Left lung (tissue), 10 donors: ENCODE data around the gene GCNT1. TPM values are rescaled to one million over a fixed set of nuclear protein-coding genes. Genes with fewer than 3 reads are reported as not detected.
"Not testable (repeated sequence)": the region's sequence is repeated elsewhere in the genome, so short reads cannot be mapped to it uniquely, and the experiment has no call there.

Experiments used
- ATAC-seq: fragments of 200-7000 bp; cut with Tn5 transposase; one replicate; pipeline ENCODE4 v1.9.1; 2020; ENCODE audit warnings: moderate library complexity
- DNase-seq, 4 donors: peaks; one replicate each; pipeline ENCODE4 v3.0.0-alpha.2; 2013 to 2020
- H3K27ac ChIP-seq, 2 donors: fragments of 200-600 bp; sonication (generic) in 1 of 2; one replicate each; pipeline versions ENCODE4 v1.5.0 to v1.8.0; 2020 to 2021
- H3K27me3 ChIP-seq, 2 donors: fragments of 200-600 bp; sonication (generic) in 1 of 2; one replicate each; pipeline versions ENCODE4 v1.5.0 to v1.8.0; 2020 to 2021
- H3K36me3 ChIP-seq, 2 donors: fragments of 200-600 bp; sonication (generic) in 1 of 2; one replicate each; pipeline versions ENCODE4 v1.5.0 to v1.8.0; 2020 to 2021
- H3K4me1 ChIP-seq, 2 donors: fragments of 200-600 bp; one replicate each; pipeline ENCODE4 v1.8.0; 2021
- H3K4me3 ChIP-seq, 2 donors: fragments of 200-600 bp; sonication (generic) in 1 of 2; one replicate each; pipeline versions ENCODE4 v1.5.0 to v1.8.0; 2020 to 2021; ENCODE audit warnings: mild to moderate bottlenecking in 1 of 2
- H3K9me3 ChIP-seq, 2 donors: fragments of 200-600 bp; sonication (generic) in 1 of 2; one replicate each; pipeline versions ENCODE4 v1.5.0 to v1.8.0; 2020 to 2021
- CTCF ChIP-seq, 2 donors: fragments of 200-600 bp; sonication (generic) in 1 of 2; IDR thresholded peaks; one replicate each; pipeline versions ENCODE4 v1.5.0 to v1.8.0; 2021; ENCODE audit warnings: antibody characterized with exemption in 2 of 2
- intact Hi-C, 2 donors: fragments of 100-400 bp; cut with DNase I; formaldehyde crosslinking; loops; one replicate each; pipeline versions ENCODE4 v1.11.2 to v1.14.2; 2022
- polyA plus RNA-seq, 6 donors: library from polyadenylated mRNA; unstranded; fragments of 120-200 nt; gene quantifications; one replicate each; pipeline ENCODE4 v1.2.1, GENCODE V29; 2013; ENCODE audit not compliant: insufficient read length in 6 of 6
- total RNA-seq, 2 donors: library from RNA; stranded (reverse); fragmentation: NEBNext Ultra II Directional; extraction: Animal tissue kit (Norgen Biotek cat#: 25700); gene quantifications; one replicate each; pipeline ENCODE4 v1.2.1, GENCODE V29; 2021
- donor health status: DM: no; HTN: yes; CAD: no.
- donor health status: DM: no; HTN: no; CAD: no.

The GCNT1 gene
- total and polyA plus RNA-seq, 8 donors = 4.6 to 17.0 (median 5.7) TPM

GRCh38 chr9:76530458-76531110, 71.6 kb downstream of the GCNT1 start:
- DNase-seq (peak in 1 of 4 donors; percentile 37), ATAC-seq (peak; percentile 30)
- Histone ChIP-seq H3K4me1 (peaks cover 0 to 21% of the 10 kb centered on the region in 2 donors), H3K36me3 (no peaks in the 10 kb centered on the region), H3K27ac (peak overlapping the region in 1 of 2 donors; percentile 58), H3K9me3 (no peaks in the 10 kb centered on the region), H3K4me3 (no peak overlapping the region), H3K27me3 (no peaks in the 10 kb centered on the region)
- intact Hi-C loops = no loop called here
- no peak for TF ChIP-seq CTCF (IDR thresholded peaks at IDR 0.05)

GRCh38 chr9:76531231-76531780, 72.3 kb downstream of the GCNT1 start:
- no peaks in the 10 kb centered on the region for H3K27me3 ChIP-seq
- DNase-seq = peak in 1 of 4 donors; percentile 37
- peak overlapping the region in 1 of 2 donors; percentile 58 for H3K27ac ChIP-seq
- no peak overlapping the region for H3K4me3 ChIP-seq
- no peaks in the 10 kb centered on the region for H3K36me3 ChIP-seq
- H3K9me3 ChIP-seq = no peaks in the 10 kb centered on the region
- intact Hi-C loops = no loop called here
- peaks cover 0 to 18% of the 10 kb centered on the region in 2 donors for H3K4me1 ChIP-seq
- no peak for TF ChIP-seq CTCF (IDR thresholded peaks at IDR 0.05)
- no peak for ATAC-seq

- H3K36me3 ChIP-seq, H3K9me3 ChIP-seq, intact Hi-C loops, DNase-seq, H3K4me3 ChIP-seq, H3K27ac ChIP-seq, ATAC-seq, H3K27me3 ChIP-seq: not testable (repeated sequence)
- H3K4me1 ChIP-seq = peaks cover 0 to 18% of the 10 kb centered on the region in 2 donors
Measured at GRCh38 chr9:76532877-76533276, 73.9 kb downstream of the GCNT1 start.

GRCh38 chr9:76534026-76534425, 75.0 kb downstream of the GCNT1 start:
- Histone ChIP-seq H3K4me3 (no peak overlapping the region), H3K36me3 (no peaks in the 10 kb centered on the region), H3K4me1 (peaks cover 0 to 18% of the 10 kb centered on the region in 2 donors), H3K27ac (peak overlapping the region in 1 of 2 donors; percentile 29), H3K27me3 (no peaks in the 10 kb centered on the region), H3K9me3 (no peaks in the 10 kb centered on the region)
- TF ChIP-seq CTCF (IDR thresholded peaks at IDR 0.05) = no peak
- ATAC-seq (peak; percentile 11), DNase-seq (no peak)
- intact Hi-C loops = no loop called here

- H3K27me3 ChIP-seq = no peaks in the 10 kb centered on the region
- H3K4me1 ChIP-seq = peaks cover 0 to 8% of the 10 kb centered on the region in 2 donors
- no peak overlapping the region for H3K4me3 ChIP-seq
- ATAC-seq (peak; percentile 18), DNase-seq (no peak)
- TF ChIP-seq CTCF (IDR thresholded peaks at IDR 0.05) = no peak
- intact Hi-C loops = no loop called here
- no peaks in the 10 kb centered on the region for H3K36me3 ChIP-seq
- H3K27ac ChIP-seq = no peak overlapping the region
- H3K9me3 ChIP-seq = no peaks in the 10 kb centered on the region
Measured at GRCh38 chr9:76537150-76537646, 78.2 kb downstream of the GCNT1 start.
